Left forelimb (tissue), 1 donor: ENCODE results near the gene RNH1.
A peak's percentile ranks its signal among the peaks of the same experiment; 100 is the strongest.

ENCODE experiments used
- DNase-seq: peaks from one replicate; pipeline ENCODE4 v3.0.0-alpha.2; 2018; ENCODE audit warnings: low spot score

Gene RNH1

DNA sequence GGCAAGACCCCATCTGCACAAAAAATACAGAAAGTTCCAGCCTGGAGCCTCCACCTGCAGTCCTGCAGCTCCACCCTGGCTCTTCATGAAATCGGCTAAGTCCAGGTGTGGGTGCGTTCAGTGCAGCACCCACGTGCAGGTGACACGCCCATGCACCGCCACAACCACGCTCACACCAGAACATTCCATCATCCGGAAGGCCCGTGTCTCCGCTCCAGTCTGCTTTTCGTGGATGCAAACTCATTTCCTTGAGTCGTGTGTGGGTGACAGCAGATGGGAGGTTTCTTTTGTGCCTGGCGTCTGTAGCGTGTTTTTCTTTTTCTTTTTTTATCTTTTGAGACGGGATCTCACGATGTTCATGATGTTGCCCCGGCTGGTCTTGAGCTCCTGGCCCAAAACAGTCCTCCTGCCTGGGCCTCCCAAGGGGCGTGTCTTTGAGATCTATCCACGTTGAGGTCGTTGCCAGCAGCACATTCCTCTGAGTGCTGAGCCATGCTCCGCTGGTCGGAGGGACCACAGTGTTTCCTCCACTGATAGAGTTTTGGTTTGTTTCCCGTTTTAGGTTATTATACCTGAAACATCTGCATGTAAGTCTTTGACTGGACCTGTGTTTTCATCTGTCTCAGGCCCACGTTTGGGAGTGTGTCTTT is 49.8 kb downstream of the RNH1 start:
- DNase-seq, result no peak

- no peak for DNase-seq
These were observed 50.5 kb downstream of the RNH1 start for GRCh38 chr11:456533-456932.

GRCh38 chr11:455566-456147 is 51.4 kb downstream of the RNH1 start:
- DNase-seq, result no peak

DNA sequence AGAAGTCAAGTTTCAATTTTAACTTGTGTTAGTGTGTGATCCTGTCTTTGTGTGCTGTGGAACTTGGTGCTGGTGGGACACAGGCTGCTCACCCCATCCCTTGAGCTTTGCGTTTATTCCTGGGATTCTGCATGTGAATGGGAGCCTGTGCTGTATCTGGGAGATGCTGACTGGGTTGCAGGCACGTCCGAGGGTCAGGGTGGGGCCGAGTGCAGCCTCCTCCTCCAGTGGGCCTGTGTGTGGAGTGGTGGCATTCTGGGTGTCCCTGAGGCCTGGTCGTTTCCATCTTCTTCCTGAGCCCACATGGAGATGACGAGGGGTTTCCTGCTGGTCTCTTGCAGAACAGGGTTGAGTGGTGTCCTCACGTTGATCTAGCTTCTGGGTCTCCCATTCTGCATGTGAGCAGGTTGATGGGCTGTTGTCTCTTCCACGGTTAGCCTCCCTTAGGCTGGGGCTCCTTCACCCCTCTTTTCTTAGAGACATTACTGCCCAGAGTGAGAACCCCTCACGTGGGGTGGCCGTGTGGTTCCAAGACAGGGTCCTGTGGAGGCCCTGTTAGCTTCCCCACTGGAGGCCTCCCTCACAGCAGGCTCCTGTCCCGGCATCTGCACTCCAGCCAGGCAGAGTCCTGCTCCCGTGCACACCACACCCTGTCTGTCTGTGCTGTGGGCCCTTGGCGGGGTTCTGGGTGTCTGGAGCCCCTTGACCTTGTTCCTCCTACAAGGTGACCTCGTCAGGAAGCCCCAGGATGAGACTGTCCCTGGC is 52.1 kb downstream of the RNH1 start:
- no peak for DNase-seq

DNA sequence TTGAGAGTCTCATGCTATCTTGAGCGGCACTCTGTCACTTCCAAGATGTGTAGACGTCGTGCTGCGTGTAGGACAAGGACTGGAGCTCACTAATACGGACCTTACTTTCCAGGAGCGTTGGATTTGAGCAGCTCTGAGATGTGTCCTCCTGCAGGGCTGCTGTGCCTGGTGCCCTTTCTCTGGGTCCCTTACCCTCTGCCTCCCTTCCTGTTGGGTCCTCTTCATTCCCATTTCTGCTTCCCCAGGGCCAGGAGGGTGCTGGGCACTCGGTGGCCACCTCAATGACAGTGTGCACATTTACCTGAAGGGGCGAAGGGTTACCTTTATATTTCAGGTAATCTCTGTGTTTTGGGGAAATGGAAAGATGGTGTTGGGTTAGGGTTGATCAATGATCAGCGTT is 53.0 kb downstream of the RNH1 start:
- no peak for DNase-seq

- DNase-seq, result no peak
These were observed 53.5 kb downstream of the RNH1 start for GRCh38 chr11:453564-453963.

GRCh38 chr11:452916-453527 is 54.0 kb downstream of the RNH1 start:
- DNase-seq, result no peak

- no peak for DNase-seq
These were observed 54.8 kb downstream of the RNH1 start for GRCh38 chr11:452203-452744.

DNA sequence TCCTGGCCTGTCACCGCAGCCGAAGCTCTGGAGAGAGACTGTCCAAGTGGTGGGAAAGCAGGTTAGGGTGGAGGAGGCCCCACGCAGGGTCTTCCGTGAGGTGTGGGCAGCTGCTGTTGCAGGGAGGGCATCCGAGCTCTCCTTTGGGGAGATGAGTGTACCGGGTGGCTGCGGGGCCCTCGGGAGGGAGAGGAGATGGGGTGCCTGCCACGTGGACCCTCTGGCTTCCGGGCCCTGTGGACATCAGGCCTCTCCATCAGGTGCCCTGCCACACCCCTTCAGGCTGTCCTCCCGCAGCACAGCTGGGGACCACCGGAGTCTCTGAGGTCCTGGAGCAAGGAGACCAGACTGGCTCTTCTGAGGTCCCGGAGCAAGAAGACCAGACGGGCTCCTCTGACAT is 55.3 kb downstream of the RNH1 start:
- DNase-seq, result no peak

GRCh38 chr11:450809-451451 is 56.1 kb downstream of the RNH1 start:
- peak; percentile 81 for DNase-seq

DNA sequence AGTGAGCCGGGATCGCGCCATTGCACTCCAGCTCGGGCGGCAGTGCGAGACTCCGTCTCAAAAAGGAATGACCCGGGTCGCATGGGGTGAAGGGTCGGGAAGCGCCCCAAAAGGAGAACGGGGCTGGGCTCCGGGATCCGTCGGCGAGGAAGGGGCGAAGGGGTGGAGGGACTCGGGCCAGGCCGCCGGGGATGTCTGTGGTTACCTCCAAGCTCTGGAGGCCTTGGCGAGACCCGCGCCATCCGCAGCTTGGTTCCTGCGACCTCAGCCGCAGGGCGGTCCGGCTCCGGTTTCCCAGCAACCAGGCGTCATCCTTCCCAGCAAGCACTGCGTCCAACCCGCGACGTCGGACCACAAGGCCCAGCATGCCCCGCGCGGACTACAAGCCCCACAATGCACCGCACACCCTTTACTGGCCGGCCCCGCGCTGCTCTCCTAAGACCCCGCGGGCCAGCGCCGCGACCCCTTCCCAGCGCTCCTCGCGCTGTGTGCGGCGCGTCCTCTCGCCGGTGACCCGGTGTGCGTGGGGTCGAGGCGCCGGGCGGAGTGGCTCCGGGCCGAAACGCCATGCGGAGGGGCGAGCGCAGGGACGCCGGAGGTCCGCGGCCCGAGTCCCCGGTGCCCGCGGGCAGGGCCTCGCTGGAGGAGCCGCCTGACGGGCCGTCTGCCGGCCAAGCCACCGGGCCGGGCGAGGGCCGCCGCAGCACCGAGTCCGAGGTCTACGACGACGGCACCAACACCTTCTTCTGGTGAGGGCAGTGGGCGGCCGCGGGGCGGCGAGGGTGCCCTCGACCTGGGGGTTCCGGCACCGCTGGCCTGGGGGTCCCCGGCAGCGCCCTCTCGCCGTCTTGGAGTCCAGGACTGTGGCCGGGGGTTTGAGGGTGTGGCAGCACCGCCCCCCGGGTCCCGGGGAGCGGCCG is 56.9 kb downstream of the RNH1 start, which contains the start of gene PTDSS2:
Gene PTDSS2, plus strand, starts transcription at position 391 of the 920 bp plus-strand sequence. Its CDS starts 177 bp downstream, at position 568.
- peak; percentile 97 for DNase-seq

DNA sequence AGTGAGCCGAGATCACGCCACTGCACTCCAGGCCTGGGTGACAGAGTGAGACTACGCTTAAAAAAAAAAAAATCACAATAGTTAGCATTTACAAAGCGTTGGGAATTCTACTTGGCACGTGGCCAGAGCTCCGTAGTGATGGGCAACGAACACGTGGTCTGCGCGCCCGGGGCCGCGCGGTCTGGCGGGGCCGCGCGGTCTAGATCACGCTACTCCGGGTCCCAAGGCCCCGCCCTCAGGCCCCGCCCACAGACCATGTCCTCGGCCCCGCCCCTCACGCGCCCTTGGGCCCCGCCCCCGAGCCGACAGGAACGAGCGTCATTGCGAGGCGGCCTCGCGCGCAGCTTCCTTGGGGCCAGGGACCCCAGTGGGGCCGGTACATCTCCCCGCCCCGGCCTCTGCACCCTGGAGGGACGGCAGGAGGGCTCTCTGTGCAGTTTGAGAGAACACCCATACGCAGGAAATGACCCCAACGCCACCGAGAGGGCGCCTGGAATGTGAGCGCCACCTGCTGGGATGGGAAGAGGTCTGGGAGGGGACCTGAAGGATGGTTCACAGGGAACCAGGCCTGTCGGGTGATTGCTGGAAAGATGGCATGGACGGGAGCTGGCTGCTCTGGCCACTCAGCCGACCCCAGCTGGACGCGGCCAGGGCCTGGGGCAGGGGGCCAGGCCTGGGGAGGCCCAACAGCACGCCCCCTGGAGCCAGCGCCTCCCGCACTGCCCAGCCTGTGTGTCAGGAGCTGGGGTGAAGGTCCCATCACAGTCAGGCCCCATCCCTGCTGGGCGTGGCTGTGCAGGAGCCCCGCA is 58.9 kb downstream of the RNH1 start:
- DNase-seq, result peak; percentile 96

DNA sequence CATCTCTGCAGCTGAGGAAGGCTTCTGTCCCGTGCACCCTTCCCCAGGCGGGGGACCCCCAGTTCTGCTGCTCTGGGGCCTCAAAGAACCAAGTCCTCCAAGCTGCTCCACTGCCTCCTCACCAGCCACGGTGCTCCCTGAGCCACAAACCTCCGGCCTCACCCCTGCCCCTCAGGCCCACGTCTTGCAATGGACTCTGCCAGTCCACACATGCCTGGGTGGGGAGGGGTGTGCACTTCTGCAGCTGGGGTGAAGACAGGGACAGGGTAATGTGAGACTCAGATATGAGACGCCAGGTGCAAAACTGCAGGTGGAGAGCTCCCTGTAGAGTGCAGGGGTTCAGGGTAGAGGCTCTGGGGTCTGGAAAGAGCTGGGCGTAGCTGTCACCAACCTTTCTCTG is 60.2 kb downstream of the RNH1 start:
- no peak for DNase-seq

- no peak for DNase-seq
These were observed 61.1 kb downstream of the RNH1 start for GRCh38 chr11:445765-446588.
